Duodenal mucosa (tissue), 2 donors: ENCODE results near the gene TSHZ2.
"Not testable (repeated sequence)": the region's sequence is repeated elsewhere in the genome, so short reads cannot be mapped to it uniquely, and the experiment has no call there.

Source experiments
- H3K27ac ChIP-seq: one replicate; pipeline ENCODE4 v1.7.0; 2013; ENCODE audit warnings: low read depth, low read length
- H3K27me3 ChIP-seq, 2 donors: one replicate each; pipeline ENCODE4 v1.7.0; 2013; ENCODE audit warnings: low read length in 2 of 2, control low read depth in 1 of 2; ENCODE audit not compliant: insufficient read depth in 2 of 2, control insufficient read depth in 1 of 2
- H3K36me3 ChIP-seq, 2 donors: one replicate each; pipeline ENCODE4 v1.7.0; 2013; ENCODE audit warnings: low read length in 2 of 2, control low read depth in 1 of 2; ENCODE audit not compliant: insufficient read depth in 2 of 2, control insufficient read depth in 1 of 2
- H3K4me1 ChIP-seq, 2 donors: one replicate each; pipeline ENCODE4 v1.7.0; 2013; ENCODE audit warnings: low read length in 2 of 2, control low read depth in 1 of 2; ENCODE audit not compliant: insufficient read depth in 2 of 2, control insufficient read depth in 1 of 2
- H3K4me3 ChIP-seq, 2 donors: one replicate each; pipeline ENCODE4 v1.7.0; 2013; ENCODE audit warnings: low read length in 2 of 2, low read depth in 1 of 2
- H3K9ac ChIP-seq, 2 donors: one replicate each; pipeline ENCODE4 v1.7.0; 2013; ENCODE audit warnings: low read length in 2 of 2, low read depth in 1 of 2
- H3K9me3 ChIP-seq, 2 donors: one replicate each; pipeline ENCODE4 v1.7.0; 2013; ENCODE audit warnings: low read length in 2 of 2, control low read depth in 1 of 2; ENCODE audit not compliant: control insufficient read depth in 1 of 2

TSHZ2 gene

GRCh38 chr20:53089851-53090250 lies 117.7 kb downstream of the TSHZ2 start:
- not testable (repeated sequence) for H3K36me3 ChIP-seq, H3K4me3 ChIP-seq, H3K9ac ChIP-seq, H3K27ac ChIP-seq, H3K9me3 ChIP-seq, H3K27me3 ChIP-seq, H3K4me1 ChIP-seq

- Histone ChIP-seq H3K9ac (no peak overlapping the region), H3K4me3 (no peak overlapping the region), H3K27me3 (no peaks in the 10 kb centered on the region), H3K27ac (no peak overlapping the region), H3K9me3 (no peaks in the 10 kb centered on the region), H3K4me1 (no peaks in the 10 kb centered on the region), H3K36me3 (no peaks in the 10 kb centered on the region)
Measured at GRCh38 chr20:53091789-53092188, 119.6 kb downstream of the TSHZ2 start.

GRCh38 chr20:53092772-53093300 lies 120.7 kb downstream of the TSHZ2 start:
- no peaks in the 10 kb centered on the region for H3K27me3 ChIP-seq
- no peak overlapping the region for H3K4me3 ChIP-seq
- H3K9ac ChIP-seq, result no peak overlapping the region
- H3K27ac ChIP-seq, result no peak overlapping the region
- H3K36me3 ChIP-seq, result no peaks in the 10 kb centered on the region
- no peaks in the 10 kb centered on the region for H3K4me1 ChIP-seq
- no peaks in the 10 kb centered on the region for H3K9me3 ChIP-seq

GRCh38 chr20:53097371-53097770 lies 125.2 kb downstream of the TSHZ2 start:
- no peak overlapping the region for H3K9ac ChIP-seq
- no peaks in the 10 kb centered on the region for H3K36me3 ChIP-seq
- peaks cover 0 to 3% of the 10 kb centered on the region in 2 donors for H3K4me1 ChIP-seq
- no peaks in the 10 kb centered on the region for H3K27me3 ChIP-seq
- no peak overlapping the region for H3K4me3 ChIP-seq
- no peak overlapping the region for H3K27ac ChIP-seq
- H3K9me3 ChIP-seq, result no peaks in the 10 kb centered on the region

- Histone ChIP-seq H3K4me1 (peaks cover 0 to 3% of the 10 kb centered on the region in 2 donors), H3K9ac (no peak overlapping the region), H3K4me3 (no peak overlapping the region), H3K27ac (no peak overlapping the region), H3K27me3 (no peaks in the 10 kb centered on the region), H3K9me3 (no peaks in the 10 kb centered on the region), H3K36me3 (no peaks in the 10 kb centered on the region)
Measured at GRCh38 chr20:53097791-53098190, 125.6 kb downstream of the TSHZ2 start.

- Histone ChIP-seq H3K4me1 (peaks cover 0 to 3% of the 10 kb centered on the region in 2 donors), H3K27ac (no peak overlapping the region), H3K9me3 (no peaks in the 10 kb centered on the region), H3K36me3 (no peaks in the 10 kb centered on the region), H3K4me3 (no peak overlapping the region), H3K9ac (no peak overlapping the region), H3K27me3 (no peaks in the 10 kb centered on the region)
Measured at GRCh38 chr20:53098621-53099020, 126.5 kb downstream of the TSHZ2 start.

GRCh38 chr20:53099856-53100255 lies 127.7 kb downstream of the TSHZ2 start:
- Histone ChIP-seq H3K4me1 (peaks cover 0 to 3% of the 10 kb centered on the region in 2 donors), H3K4me3 (no peak overlapping the region), H3K9ac (no peak overlapping the region), H3K9me3 (no peaks in the 10 kb centered on the region), H3K27me3 (no peaks in the 10 kb centered on the region), H3K36me3 (no peaks in the 10 kb centered on the region), H3K27ac (no peak overlapping the region)

GRCh38 chr20:53100476-53100911 lies 128.3 kb downstream of the TSHZ2 start:
- H3K9ac ChIP-seq, result no peak overlapping the region
- no peaks in the 10 kb centered on the region for H3K9me3 ChIP-seq
- no peak overlapping the region for H3K4me3 ChIP-seq
- H3K27ac ChIP-seq, result no peak overlapping the region
- no peaks in the 10 kb centered on the region for H3K36me3 ChIP-seq
- H3K4me1 ChIP-seq, result peaks cover 0 to 3% of the 10 kb centered on the region in 2 donors
- H3K27me3 ChIP-seq, result no peaks in the 10 kb centered on the region

GRCh38 chr20:53101992-53102760 lies 130.0 kb downstream of the TSHZ2 start:
- no peaks in the 10 kb centered on the region for H3K27me3 ChIP-seq
- H3K9ac ChIP-seq, result no peak overlapping the region
- no peaks in the 10 kb centered on the region for H3K9me3 ChIP-seq
- H3K4me3 ChIP-seq, result no peak overlapping the region
- peaks cover 0 to 3% of the 10 kb centered on the region in 2 donors for H3K4me1 ChIP-seq
- no peaks in the 10 kb centered on the region for H3K36me3 ChIP-seq
- no peak overlapping the region for H3K27ac ChIP-seq

- Histone ChIP-seq H3K4me3 (no peak overlapping the region), H3K9ac (no peak overlapping the region), H3K4me1 (peaks cover 0 to 3% of the 10 kb centered on the region in 2 donors), H3K27me3 (no peaks in the 10 kb centered on the region), H3K36me3 (no peaks in the 10 kb centered on the region), H3K9me3 (no peaks in the 10 kb centered on the region), H3K27ac (no peak overlapping the region)
Measured at GRCh38 chr20:53103124-53103523, 131.0 kb downstream of the TSHZ2 start.
